PC-9 (cell line): ENCODE results near the gene PTPN23.

Experiments used
- EZH2 ChIP-seq: fragments of 200-600 bp; sonication (generic); IDR thresholded peaks from 2 replicates; pipeline ENCODE4 v1.8.0; 2017; ENCODE audit warnings: antibody characterized with exemption, low read depth
- TF ChIP-seq, protein P1 (sequence below): fragments of 200-600 bp; sonication (generic); conservative IDR thresholded peaks from 2 replicates; pipeline ENCODE4 v1.6.1; 2017; ENCODE audit warnings: mixed run types, antibody characterized with exemption, mild to moderate bottlenecking, moderate library complexity

DNA sequence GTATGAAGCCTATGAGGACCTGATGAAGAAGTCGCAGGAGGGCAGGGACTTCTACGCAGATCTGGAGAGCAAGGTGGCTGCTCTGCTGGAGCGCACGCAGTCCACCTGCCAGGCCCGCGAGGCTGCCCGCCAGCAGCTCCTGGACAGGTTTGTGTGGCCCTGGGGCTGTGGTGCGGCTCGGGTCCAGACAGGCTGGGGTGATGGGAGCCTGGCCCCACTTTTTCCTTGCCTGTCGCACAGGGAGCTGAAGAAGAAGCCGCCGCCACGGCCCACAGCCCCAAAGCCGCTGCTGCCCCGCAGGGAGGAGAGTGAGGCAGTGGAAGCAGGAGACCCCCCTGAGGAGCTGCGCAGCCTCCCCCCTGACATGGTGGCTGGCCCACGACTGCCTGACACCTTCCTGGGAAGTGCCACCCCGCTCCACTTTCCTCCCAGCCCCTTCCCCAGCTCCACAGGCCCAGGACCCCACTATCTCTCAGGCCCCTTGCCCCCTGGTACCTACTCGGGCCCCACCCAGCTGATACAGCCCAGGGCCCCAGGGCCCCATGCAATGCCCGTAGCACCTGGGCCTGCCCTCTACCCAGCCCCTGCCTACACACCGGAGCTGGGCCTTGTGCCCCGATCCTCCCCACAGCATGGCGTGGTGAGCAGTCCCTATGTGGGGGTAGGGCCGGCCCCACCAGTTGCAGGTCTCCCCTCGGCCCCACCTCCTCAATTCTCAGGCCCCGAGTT is 29.0 kb downstream of the PTPN23 start:
- TF ChIP-seq, protein P1, sequence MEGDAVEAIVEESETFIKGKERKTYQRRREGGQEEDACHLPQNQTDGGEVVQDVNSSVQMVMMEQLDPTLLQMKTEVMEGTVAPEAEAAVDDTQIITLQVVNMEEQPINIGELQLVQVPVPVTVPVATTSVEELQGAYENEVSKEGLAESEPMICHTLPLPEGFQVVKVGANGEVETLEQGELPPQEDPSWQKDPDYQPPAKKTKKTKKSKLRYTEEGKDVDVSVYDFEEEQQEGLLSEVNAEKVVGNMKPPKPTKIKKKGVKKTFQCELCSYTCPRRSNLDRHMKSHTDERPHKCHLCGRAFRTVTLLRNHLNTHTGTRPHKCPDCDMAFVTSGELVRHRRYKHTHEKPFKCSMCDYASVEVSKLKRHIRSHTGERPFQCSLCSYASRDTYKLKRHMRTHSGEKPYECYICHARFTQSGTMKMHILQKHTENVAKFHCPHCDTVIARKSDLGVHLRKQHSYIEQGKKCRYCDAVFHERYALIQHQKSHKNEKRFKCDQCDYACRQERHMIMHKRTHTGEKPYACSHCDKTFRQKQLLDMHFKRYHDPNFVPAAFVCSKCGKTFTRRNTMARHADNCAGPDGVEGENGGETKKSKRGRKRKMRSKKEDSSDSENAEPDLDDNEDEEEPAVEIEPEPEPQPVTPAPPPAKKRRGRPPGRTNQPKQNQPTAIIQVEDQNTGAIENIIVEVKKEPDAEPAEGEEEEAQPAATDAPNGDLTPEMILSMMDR = no peak
- no peak for TF ChIP-seq EZH2
